BLaER1 treated with 17β-estradiol and CSF1 and Interleukin-3, amounts not matched to agents 10 nM and 100 nM (cell line): ENCODE data around the gene SYNC.
A peak's percentile ranks its signal among the peaks of the same experiment; 100 is the strongest.
"Not testable (repeated sequence)": the region's sequence is repeated elsewhere in the genome, so short reads cannot be mapped to it uniquely, and the experiment has no call there.

ENCODE experiments used
- H3K27ac ChIP-seq, 11 experiments: shearing (Covaris generic); formaldehyde crosslinking; 2 replicates each; pipeline ENCODE4 v1.8.1; 2022
- H3K27me3 ChIP-seq, 11 experiments: shearing (Covaris generic); formaldehyde crosslinking; 2 replicates each; pipeline ENCODE4 v1.8.1; 2022
- H3K36me3 ChIP-seq, 11 experiments: shearing (Covaris generic); formaldehyde crosslinking; 2 replicates each; pipeline ENCODE4 v1.8.1; 2022
- H3K4me1 ChIP-seq, 10 experiments: shearing (Covaris generic); formaldehyde crosslinking; 2 replicates each; pipeline ENCODE4 v1.8.1; 2022
- H3K4me2 ChIP-seq, 11 experiments: shearing (Covaris generic); formaldehyde crosslinking; 2 replicates each; pipeline ENCODE4 v1.8.1; 2022
- H3K4me3 ChIP-seq, 10 experiments: shearing (Covaris generic); formaldehyde crosslinking; 2 replicates each; pipeline ENCODE4 v1.8.1; 2022
- H3K9ac ChIP-seq, 11 experiments: shearing (Covaris generic); formaldehyde crosslinking; 2 replicates each; pipeline ENCODE4 v1.8.1; 2022
- H3K9me3 ChIP-seq, 11 experiments: shearing (Covaris generic); formaldehyde crosslinking; replicated peaks in 1 of 11; 2 replicates each; pipeline ENCODE4 v1.8.1; 2022
- H4K20me1 ChIP-seq, 11 experiments: shearing (Covaris generic); formaldehyde crosslinking; 2 replicates each; pipeline ENCODE4 v1.8.1; 2022
- Cebpa-rat ChIP-seq, 11 experiments: shearing (Covaris generic); IDR thresholded peaks; 2 replicates each; pipeline ENCODE4 v1.8.1; 2022

SYNC gene

GRCh38 chr1:32647308-32648134 is 55.0 kb downstream of the SYNC start:
- no peak overlapping the region for H3K9ac ChIP-seq
- no peak overlapping the region for H3K4me3 ChIP-seq
- H3K36me3 ChIP-seq = peaks cover 12 to 28% (median 20%) of the 10 kb centered on the region in 11 experiments
- no peaks in the 10 kb centered on the region for H3K27me3 ChIP-seq
- TF ChIP-seq Cebpa-rat (IDR thresholded peaks at IDR 0.05) = no peak
- H3K4me2 ChIP-seq = peak overlapping the region in 2 of 11 experiments; percentile 92 to 95; a peak in 1 of 22 replicates
- peaks cover 13 to 30% (median 20%) of the 10 kb centered on the region in 10 experiments for H3K4me1 ChIP-seq
- H3K27ac ChIP-seq = no peak overlapping the region
- peaks cover 0 to 21% (median 2%) of the 10 kb centered on the region in 11 experiments; a peak in 9 of 22 replicates for H4K20me1 ChIP-seq
- no peaks in the 10 kb centered on the region for H3K9me3 ChIP-seq

- no peak for TF ChIP-seq Cebpa-rat (IDR thresholded peaks at IDR 0.05)
- peaks cover 4 to 23% (median 16%) of the 10 kb centered on the region in 11 experiments; a peak in 8 of 22 replicates for H3K36me3 ChIP-seq
- H3K4me2 ChIP-seq = no peak overlapping the region
- no peak overlapping the region for H3K4me3 ChIP-seq
- H4K20me1 ChIP-seq = peaks cover 0 to 30% (median 0%) of the 10 kb centered on the region in 11 experiments; a peak in 4 of 22 replicates
- H3K4me1 ChIP-seq = peaks cover 6 to 22% (median 12%) of the 10 kb centered on the region in 10 experiments; a peak in 15 of 20 replicates
- H3K27me3 ChIP-seq = no peaks in the 10 kb centered on the region
- H3K27ac ChIP-seq = no peak overlapping the region
- no peak overlapping the region for H3K9ac ChIP-seq
- no peaks in the 10 kb centered on the region for H3K9me3 ChIP-seq
These were observed 58.1 kb downstream of the SYNC start for GRCh38 chr1:32644426-32644825.

GRCh38 chr1:32642292-32642827 is 60.2 kb downstream of the SYNC start:
- not testable (repeated sequence) for H3K27me3 ChIP-seq, H3K27ac ChIP-seq, H3K4me3 ChIP-seq, H3K4me2 ChIP-seq, H3K9ac ChIP-seq, H3K9me3 ChIP-seq, H3K4me1 ChIP-seq
- H3K36me3 ChIP-seq = peaks cover 8 to 39% (median 19%) of the 10 kb centered on the region in 11 experiments; a peak in 10 of 22 replicates
- peaks cover 0 to 39% (median 0%) of the 10 kb centered on the region in 11 experiments; a peak in 4 of 22 replicates for H4K20me1 ChIP-seq

GRCh38 chr1:32639489-32640075 is 63.0 kb downstream of the SYNC start:
- Histone ChIP-seq H3K9ac (no peak overlapping the region), H3K27ac (no peak overlapping the region), H3K36me3 (peaks cover 0 to 32% (median 12%) of the 10 kb centered on the region in 11 experiments; a peak in 12 of 22 replicates), H3K4me3 (no peak overlapping the region), H3K9me3 (no peaks in the 10 kb centered on the region), H3K4me2 (no peak overlapping the region), H3K4me1 (no peaks in the 10 kb centered on the region), H4K20me1 (peaks cover 0 to 57% (median 0%) of the 10 kb centered on the region in 11 experiments; a peak in 5 of 22 replicates), H3K27me3 (no peaks in the 10 kb centered on the region)
- TF ChIP-seq Cebpa-rat (IDR thresholded peaks at IDR 0.05) = no peak

- no peak for TF ChIP-seq Cebpa-rat (IDR thresholded peaks at IDR 0.05)
- no peaks in the 10 kb centered on the region for H3K27me3 ChIP-seq
- no peak overlapping the region for H3K27ac ChIP-seq
- no peak overlapping the region for H3K9ac ChIP-seq
- peaks cover 16 to 47% (median 32%) of the 10 kb centered on the region in 11 experiments; a peak in 19 of 22 replicates for H3K36me3 ChIP-seq
- no peak overlapping the region for H3K4me2 ChIP-seq
- H4K20me1 ChIP-seq = peaks cover 0 to 55% (median 0%) of the 10 kb centered on the region in 11 experiments; a peak in 5 of 22 replicates
- H3K4me1 ChIP-seq = no peaks in the 10 kb centered on the region
- H3K4me3 ChIP-seq = no peak overlapping the region
- no peaks in the 10 kb centered on the region for H3K9me3 ChIP-seq
These were observed 65.5 kb downstream of the SYNC start for GRCh38 chr1:32636914-32637645.

GRCh38 chr1:32635508-32636277 is 66.9 kb downstream of the SYNC start:
- Histone ChIP-seq H3K9me3 (no peaks in the 10 kb centered on the region), H3K36me3 (peaks cover 23 to 60% (median 43%) of the 10 kb centered on the region in 11 experiments; a peak in 21 of 22 replicates), H3K27ac (no peak overlapping the region), H3K4me2 (no peak overlapping the region), H3K9ac (no peak overlapping the region), H4K20me1 (peaks cover 0 to 55% (median 0%) of the 10 kb centered on the region in 11 experiments; a peak in 5 of 22 replicates), H3K4me3 (no peak overlapping the region), H3K4me1 (no peaks in the 10 kb centered on the region), H3K27me3 (no peaks in the 10 kb centered on the region)
- no peak for TF ChIP-seq Cebpa-rat (IDR thresholded peaks at IDR 0.05)

GRCh38 chr1:32632829-32633228 is 69.7 kb downstream of the SYNC start:
- peaks cover 0 to 40% (median 0%) of the 10 kb centered on the region in 11 experiments; a peak in 5 of 22 replicates for H4K20me1 ChIP-seq
- TF ChIP-seq Cebpa-rat (IDR thresholded peaks at IDR 0.05) = no peak
- no peak overlapping the region for H3K4me3 ChIP-seq
- H3K36me3 ChIP-seq = peaks cover 42 to 75% (median 63%) of the 10 kb centered on the region in 11 experiments
- H3K27ac ChIP-seq = no peak overlapping the region
- H3K9ac ChIP-seq = 0 out of 22 replicates have a peak overlapping the region, but pooled peaks of 1 of the 11 experiments have one; percentile 28
- H3K4me1 ChIP-seq = peaks cover 0 to 4% (median 3%) of the 10 kb centered on the region in 10 experiments; a peak in 9 of 20 replicates
- H3K4me2 ChIP-seq = no peak overlapping the region
- no peaks in the 10 kb centered on the region for H3K27me3 ChIP-seq
- no peaks in the 10 kb centered on the region for H3K9me3 ChIP-seq

GRCh38 chr1:32630173-32630572 is 72.4 kb downstream of the SYNC start:
- not testable (repeated sequence) for H3K9me3 ChIP-seq
- peaks cover 48 to 96% (median 76%) of the 10 kb centered on the region in 11 experiments for H3K36me3 ChIP-seq

More at GRCh38 chr1:32630173-32630572, 72.4 kb downstream of the SYNC start:
- H3K27ac ChIP-seq, H3K27me3 ChIP-seq, H3K9ac ChIP-seq, H3K4me1 ChIP-seq, H3K4me3 ChIP-seq, H3K4me2 ChIP-seq: not testable (repeated sequence)
- H4K20me1 ChIP-seq = peaks cover 0 to 17% (median 0%) of the 10 kb centered on the region in 11 experiments; a peak in 4 of 22 replicates
